ENCODE data around the gene GFOD1. TPM values are rescaled to one million over a fixed set of nuclear protein-coding genes. Genes with fewer than 3 reads are reported as not detected.
"Not testable (repeated sequence)": the region's sequence is repeated elsewhere in the genome, so short reads cannot be mapped to it uniquely, and the experiment has no call there.

The GFOD1 gene
- total RNA-seq, 4 donors from 2014 or later = 18.3 to 49.1 (median 29.0) TPM

DNA sequence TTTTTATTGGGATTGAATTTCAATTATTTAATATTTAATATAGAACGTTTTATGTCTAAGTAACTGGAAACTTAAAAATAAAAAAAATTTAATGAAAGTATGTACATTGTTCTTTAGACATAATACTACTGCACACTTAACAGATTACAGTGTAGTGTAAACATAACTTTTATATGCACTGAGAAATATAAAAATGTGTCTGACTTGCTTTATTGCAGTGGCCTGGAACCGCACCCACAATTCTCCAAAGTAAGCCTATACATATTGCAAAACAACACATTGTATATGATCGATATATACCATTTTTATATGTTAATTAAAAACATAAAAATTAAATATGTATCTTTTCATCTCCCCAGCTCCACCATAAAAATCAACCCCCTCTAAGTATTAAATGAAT lies 42.8 kb downstream of the GFOD1 start:
- Histone ChIP-seq H3K4me1 (peaks cover 21 to 73% (median 38%) of the 10 kb centered on the region in 3 donors), H3K27ac (peak overlapping the region in 3 of 4 donors; percentile 70 to 84 (median 79)), H3K36me3 (no peaks in the 10 kb centered on the region), H3K27me3 (no peaks in the 10 kb centered on the region), H3K4me3 (no peak overlapping the region), H3K9me3 (no peaks in the 10 kb centered on the region)
- TF ChIP-seq POLR2A (IDR thresholded peaks at IDR 0.05) (no peak), EP300 (IDR thresholded peaks at IDR 0.05) (no peak), POLR2AphosphoS5 (IDR thresholded peaks at IDR 0.05) (no peak)
- TF ChIP-seq, protein P1, sequence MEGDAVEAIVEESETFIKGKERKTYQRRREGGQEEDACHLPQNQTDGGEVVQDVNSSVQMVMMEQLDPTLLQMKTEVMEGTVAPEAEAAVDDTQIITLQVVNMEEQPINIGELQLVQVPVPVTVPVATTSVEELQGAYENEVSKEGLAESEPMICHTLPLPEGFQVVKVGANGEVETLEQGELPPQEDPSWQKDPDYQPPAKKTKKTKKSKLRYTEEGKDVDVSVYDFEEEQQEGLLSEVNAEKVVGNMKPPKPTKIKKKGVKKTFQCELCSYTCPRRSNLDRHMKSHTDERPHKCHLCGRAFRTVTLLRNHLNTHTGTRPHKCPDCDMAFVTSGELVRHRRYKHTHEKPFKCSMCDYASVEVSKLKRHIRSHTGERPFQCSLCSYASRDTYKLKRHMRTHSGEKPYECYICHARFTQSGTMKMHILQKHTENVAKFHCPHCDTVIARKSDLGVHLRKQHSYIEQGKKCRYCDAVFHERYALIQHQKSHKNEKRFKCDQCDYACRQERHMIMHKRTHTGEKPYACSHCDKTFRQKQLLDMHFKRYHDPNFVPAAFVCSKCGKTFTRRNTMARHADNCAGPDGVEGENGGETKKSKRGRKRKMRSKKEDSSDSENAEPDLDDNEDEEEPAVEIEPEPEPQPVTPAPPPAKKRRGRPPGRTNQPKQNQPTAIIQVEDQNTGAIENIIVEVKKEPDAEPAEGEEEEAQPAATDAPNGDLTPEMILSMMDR (IDR thresholded peaks at IDR 0.05) = no peak
- WGBS, 2 donors (ENCODE audit: low coverage in 1 of 2) = 74 to 81% methylated on average over 3 of the region's 3 CpGs
- ATAC-seq = no peak

DNA sequence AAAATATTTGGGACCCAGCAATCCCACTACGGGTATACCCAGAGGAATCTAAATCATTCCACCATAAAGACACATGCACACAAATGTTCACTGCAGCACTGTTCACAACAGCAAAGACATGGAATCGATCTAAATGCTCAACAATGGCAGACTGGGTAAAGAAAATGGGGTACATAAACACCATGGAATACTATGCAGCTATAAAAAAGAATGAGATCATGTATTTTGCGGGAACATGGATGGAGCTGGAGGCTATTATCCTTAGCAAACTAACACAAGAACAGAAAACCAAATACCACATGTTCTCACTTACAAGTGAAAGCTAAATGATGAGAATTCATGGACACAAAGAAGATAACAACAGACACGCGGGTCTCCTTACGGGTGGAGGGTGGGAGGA lies 43.4 kb downstream of the GFOD1 start:
- H3K27ac ChIP-seq, ATAC-seq, H3K4me3 ChIP-seq, H3K27me3 ChIP-seq, H3K36me3 ChIP-seq, H3K9me3 ChIP-seq: not testable (repeated sequence)
- WGBS, 2 donors (ENCODE audit: low coverage in 1 of 2) = 92 to 94% methylated on average over 5 to 6 of the region's 6 CpGs
- peaks cover 20 to 66% (median 35%) of the 10 kb centered on the region in 3 donors for H3K4me1 ChIP-seq

DNA sequence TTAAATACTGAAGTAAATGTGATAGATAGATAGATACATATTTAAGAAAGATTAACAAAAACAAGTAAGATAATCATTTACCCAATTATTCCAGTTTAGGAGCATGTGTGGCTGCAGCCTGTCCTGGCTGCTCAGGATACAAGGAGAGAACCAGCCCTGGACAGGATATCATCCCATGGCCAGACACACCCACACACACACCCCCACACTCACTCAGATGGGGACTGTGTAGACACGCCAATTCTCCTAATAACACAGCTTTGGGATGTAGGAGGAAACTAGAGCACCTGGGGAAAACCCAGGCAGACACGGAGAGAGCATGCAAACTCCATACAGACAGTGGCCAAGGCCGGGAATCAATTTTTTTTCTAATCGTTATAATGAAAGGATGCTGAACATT lies 45.6 kb downstream of the GFOD1 start:
- H3K4me3 ChIP-seq = no peak overlapping the region
- TF ChIP-seq, protein P1 (IDR thresholded peaks at IDR 0.05) = no peak
- TF ChIP-seq EP300 (IDR thresholded peaks at IDR 0.05) (no peak), POLR2A (IDR thresholded peaks at IDR 0.05) (no peak), POLR2AphosphoS5 (IDR thresholded peaks at IDR 0.05) (no peak)
- H3K27me3 ChIP-seq = no peaks in the 10 kb centered on the region
- no peaks in the 10 kb centered on the region for H3K9me3 ChIP-seq
- peaks cover 15 to 44% (median 27%) of the 10 kb centered on the region in 3 donors for H3K4me1 ChIP-seq
- ATAC-seq = no peak
- 94% methylated on average over 3 to 4 of the region's 4 CpGs for WGBS, 2 donors (ENCODE audit: low coverage in 1 of 2)
- no peaks in the 10 kb centered on the region for H3K36me3 ChIP-seq
- no peak overlapping the region for H3K27ac ChIP-seq

DNA sequence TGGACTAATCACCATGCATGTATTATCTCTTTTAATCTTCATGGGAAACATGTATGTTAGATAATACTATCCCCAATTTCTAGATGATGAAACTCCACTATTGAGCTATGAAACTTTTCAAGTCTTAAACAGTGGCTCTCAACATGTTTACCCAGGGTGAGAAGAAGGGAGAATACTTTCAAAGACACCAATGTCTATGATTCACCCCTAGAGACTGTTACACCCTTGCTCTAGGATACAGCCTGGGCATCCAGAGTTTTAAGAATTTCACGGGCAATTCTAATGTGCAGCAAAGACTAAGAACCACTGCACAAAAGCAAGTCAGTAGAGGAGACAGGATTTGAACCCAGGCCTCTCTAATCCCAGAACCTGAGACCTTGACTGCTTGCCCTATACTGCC lies 47.8 kb downstream of the GFOD1 start:
- no peak for TF ChIP-seq POLR2AphosphoS5 (IDR thresholded peaks at IDR 0.05)
- no peak for TF ChIP-seq POLR2A (IDR thresholded peaks at IDR 0.05)
- no peak for TF ChIP-seq EP300 (IDR thresholded peaks at IDR 0.05)
- TF ChIP-seq, protein P1 (IDR thresholded peaks at IDR 0.05) = no peak
- Histone ChIP-seq H3K36me3 (no peaks in the 10 kb centered on the region), H3K4me1 (peaks cover 3 to 23% (median 8%) of the 10 kb centered on the region in 3 donors), H3K27ac (no peak overlapping the region), H3K27me3 (no peaks in the 10 kb centered on the region), H3K4me3 (no peak overlapping the region), H3K9me3 (no peaks in the 10 kb centered on the region)
- WGBS, 2 donors (ENCODE audit: low coverage in 1 of 2) = 80 to 100% methylated on average over 1 of the region's 1 CpG
- ATAC-seq = no peak

DNA sequence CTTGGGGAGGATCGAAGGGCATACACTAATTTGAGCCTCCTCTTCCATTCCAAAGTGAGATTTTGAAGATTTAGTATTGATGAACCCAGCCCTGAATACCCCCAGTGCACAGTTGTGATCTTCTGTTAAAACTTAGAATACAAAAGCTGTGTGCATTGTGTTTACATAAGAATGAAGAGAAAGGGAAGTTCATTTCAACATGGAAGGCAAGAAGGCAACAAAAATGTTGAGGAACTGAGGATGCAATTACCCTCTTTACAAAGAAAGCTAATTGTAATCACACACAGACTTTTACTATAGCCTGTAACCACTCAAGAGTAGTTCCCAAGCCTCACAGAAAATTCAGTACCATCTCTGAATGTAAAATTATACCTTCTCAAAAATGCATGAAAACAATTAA lies 49.3 kb downstream of the GFOD1 start:
- Histone ChIP-seq H3K4me3 (no peak overlapping the region), H3K27me3 (no peaks in the 10 kb centered on the region), H3K4me1 (peaks cover 3 to 21% (median 8%) of the 10 kb centered on the region in 3 donors), H3K27ac (no peak overlapping the region), H3K9me3 (no peaks in the 10 kb centered on the region), H3K36me3 (no peaks in the 10 kb centered on the region)
- TF ChIP-seq POLR2A (IDR thresholded peaks at IDR 0.05) = no peak
- TF ChIP-seq, protein P1 (IDR thresholded peaks at IDR 0.05) = no peak
- TF ChIP-seq EP300 (IDR thresholded peaks at IDR 0.05) = no peak
- no peak for TF ChIP-seq POLR2AphosphoS5 (IDR thresholded peaks at IDR 0.05)
- 93 to 100% methylated on average over 1 of the region's 1 CpG for WGBS, 2 donors (ENCODE audit: low coverage in 1 of 2)
- no peak for ATAC-seq

All from gastroesophageal sphincter (tissue), 4 donors.